ENCODE measurements around the gene GTF2A2.

The GTF2A2 gene

DNA sequence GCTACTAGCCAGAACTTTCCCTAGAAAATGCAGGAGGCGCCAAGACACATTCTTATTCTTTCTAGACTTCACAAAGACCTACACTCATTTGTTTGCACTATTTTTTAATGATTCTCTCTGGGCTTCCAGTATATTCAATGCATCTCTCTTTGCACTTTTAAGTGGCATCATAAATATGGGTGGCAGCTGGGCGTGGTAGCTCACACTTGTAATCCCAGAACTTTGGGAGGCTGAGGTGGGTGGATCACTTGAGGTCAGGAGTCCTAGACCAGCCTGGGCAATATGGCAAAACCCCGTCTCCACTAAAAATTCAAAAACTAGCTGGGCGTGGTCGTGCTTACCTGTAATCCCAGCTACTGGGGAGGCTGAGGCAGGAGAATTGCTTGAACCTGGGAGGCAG, 51.3 kb downstream of the GTF2A2 start:
- Histone ChIP-seq H3K4me2 (ENCODE audit: low read depth, low read length, poor library complexity, severe bottlenecking) (no peak overlapping the region), H3K9ac (ENCODE audit: low read length) (no peak overlapping the region), H3K79me2 (ENCODE audit: insufficient read depth, low read length) (no peaks in the 10 kb centered on the region), H3K9me3 (ENCODE audit: insufficient read depth, low read length) (0 out of 2 replicates have a peak, but pooled peaks cover 6% of the 10 kb centered on the region), H4K20me1 (ENCODE audit: low read depth, low read length) (no peaks in the 10 kb centered on the region), H3K27me3 (ENCODE audit: low read length) (no peaks in the 10 kb centered on the region), H3K4me3 (ENCODE audit: insufficient read depth, low read length, poor library complexity, severe bottlenecking) (no peak overlapping the region), H3K9me2 (replicated peaks; ENCODE audit: insufficient read depth, low read length) (no peaks in the 10 kb centered on the region), H3K36me3 (ENCODE audit: low read length) (no peaks in the 10 kb centered on the region), H2AFZ (ENCODE audit: low read depth, low read length, severe bottlenecking) (no peak overlapping the region), H3K27ac (ENCODE audit: low read depth, low read length) (no peak overlapping the region), H3F3A (ENCODE audit: insufficient read depth) (no peaks in the 10 kb centered on the region)
- TF ChIP-seq CTCF (IDR thresholded peaks at IDR 0.05; ENCODE audit: insufficient read depth, low read length, poor library complexity, severe bottlenecking) = no peak

DNA sequence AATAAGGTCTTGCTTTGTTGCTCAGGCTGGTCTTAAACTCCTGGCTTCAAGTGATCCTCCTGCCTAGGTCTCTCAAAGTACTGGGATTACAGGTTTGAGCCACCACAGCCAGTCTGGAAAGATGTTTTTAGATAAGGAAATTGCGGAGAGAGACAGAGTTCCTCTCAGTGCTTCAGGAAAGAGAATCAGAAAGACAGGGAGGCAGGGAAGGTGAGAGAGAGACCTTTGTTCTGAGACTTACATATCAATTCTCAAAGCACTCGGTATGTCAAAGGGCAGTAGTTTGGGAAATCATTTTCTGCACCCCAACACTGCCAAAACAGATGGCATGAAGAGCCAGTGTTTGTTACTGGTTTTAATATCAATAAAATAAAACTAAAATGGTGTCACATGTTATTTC, 58.9 kb downstream of the GTF2A2 start:
- H3F3A ChIP-seq (ENCODE audit: insufficient read depth) = no peaks in the 10 kb centered on the region
- no peaks in the 10 kb centered on the region for H4K20me1 ChIP-seq (ENCODE audit: low read depth, low read length)
- no peak overlapping the region for H2AFZ ChIP-seq (ENCODE audit: low read depth, low read length, severe bottlenecking)
- H3K36me3 ChIP-seq (ENCODE audit: low read length) = no peaks in the 10 kb centered on the region
- H3K4me3 ChIP-seq (ENCODE audit: insufficient read depth, low read length, poor library complexity, severe bottlenecking) = no peak overlapping the region
- H3K9me3 ChIP-seq (ENCODE audit: insufficient read depth, low read length) = no peaks in the 10 kb centered on the region
- no peaks in the 10 kb centered on the region for H3K9me2 ChIP-seq (replicated peaks; ENCODE audit: insufficient read depth, low read length)
- no peak overlapping the region for H3K9ac ChIP-seq (ENCODE audit: low read length)
- H3K27ac ChIP-seq (ENCODE audit: low read depth, low read length) = no peak overlapping the region
- H3K4me2 ChIP-seq (ENCODE audit: low read depth, low read length, poor library complexity, severe bottlenecking) = no peak overlapping the region
- H3K27me3 ChIP-seq (ENCODE audit: low read length) = no peaks in the 10 kb centered on the region
- TF ChIP-seq EZH2phosphoT487 (conservative IDR thresholded peaks at IDR 0.05; ENCODE audit: low read length) = no peak
- TF ChIP-seq CTCF (IDR thresholded peaks at IDR 0.05; ENCODE audit: insufficient read depth, low read length, poor library complexity, severe bottlenecking) = no peak
- H3K79me2 ChIP-seq (ENCODE audit: insufficient read depth, low read length) = no peaks in the 10 kb centered on the region

DNA sequence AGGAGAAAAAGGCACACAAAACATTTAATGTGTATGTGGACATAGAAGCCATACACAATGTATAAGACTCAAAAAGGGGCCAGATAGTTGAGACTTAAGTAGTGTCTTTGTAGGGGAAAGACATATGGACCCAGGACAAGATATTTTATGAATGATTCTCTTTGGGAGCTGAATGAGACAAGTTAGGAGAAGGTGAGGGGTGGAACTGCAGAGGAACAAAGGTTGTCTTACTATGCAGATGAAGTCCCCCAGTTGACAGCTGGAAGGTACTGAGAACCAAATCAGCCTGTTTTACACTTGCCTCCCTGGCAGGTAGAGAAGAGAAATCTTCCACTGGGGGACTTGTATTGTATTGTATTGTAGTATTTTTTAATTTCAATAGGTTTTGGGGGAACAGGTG, 60.7 kb downstream of the GTF2A2 start:
- TF ChIP-seq CTCF (IDR thresholded peaks at IDR 0.05; ENCODE audit: insufficient read depth, low read length, poor library complexity, severe bottlenecking) (no peak), EZH2phosphoT487 (conservative IDR thresholded peaks at IDR 0.05; ENCODE audit: low read length) (no peak)
- Histone ChIP-seq H3K4me2 (ENCODE audit: low read depth, low read length, poor library complexity, severe bottlenecking) (no peak overlapping the region), H3K9me3 (ENCODE audit: insufficient read depth, low read length) (no peaks in the 10 kb centered on the region), H3K27ac (ENCODE audit: low read depth, low read length) (no peak overlapping the region), H3F3A (ENCODE audit: insufficient read depth) (no peaks in the 10 kb centered on the region), H3K27me3 (ENCODE audit: low read length) (no peaks in the 10 kb centered on the region), H3K9me2 (replicated peaks; ENCODE audit: insufficient read depth, low read length) (no peaks in the 10 kb centered on the region), H3K79me2 (ENCODE audit: insufficient read depth, low read length) (no peaks in the 10 kb centered on the region), H3K36me3 (ENCODE audit: low read length) (no peaks in the 10 kb centered on the region), H4K20me1 (ENCODE audit: low read depth, low read length) (no peaks in the 10 kb centered on the region), H2AFZ (ENCODE audit: low read depth, low read length, severe bottlenecking) (no peak overlapping the region), H3K9ac (ENCODE audit: low read length) (no peak overlapping the region), H3K4me3 (ENCODE audit: insufficient read depth, low read length, poor library complexity, severe bottlenecking) (no peak overlapping the region)
